Stimulated activated CD8-positive, alpha-beta memory T cell treated with anti-CD3 and anti-CD28 coated beads, Interleukin-7, amount 100 ng/mL, for 24 hours (primary cell): ENCODE data around the gene TBC1D5.
"Not testable (repeated sequence)": the region's sequence is repeated elsewhere in the genome, so short reads cannot be mapped to it uniquely, and the experiment has no call there.

Experiments
- DNase-seq: peaks from one replicate; pipeline ENCODE4 v3.0.0-alpha.2; 2020; ENCODE audit warnings: low read depth

Gene TBC1D5

DNA sequence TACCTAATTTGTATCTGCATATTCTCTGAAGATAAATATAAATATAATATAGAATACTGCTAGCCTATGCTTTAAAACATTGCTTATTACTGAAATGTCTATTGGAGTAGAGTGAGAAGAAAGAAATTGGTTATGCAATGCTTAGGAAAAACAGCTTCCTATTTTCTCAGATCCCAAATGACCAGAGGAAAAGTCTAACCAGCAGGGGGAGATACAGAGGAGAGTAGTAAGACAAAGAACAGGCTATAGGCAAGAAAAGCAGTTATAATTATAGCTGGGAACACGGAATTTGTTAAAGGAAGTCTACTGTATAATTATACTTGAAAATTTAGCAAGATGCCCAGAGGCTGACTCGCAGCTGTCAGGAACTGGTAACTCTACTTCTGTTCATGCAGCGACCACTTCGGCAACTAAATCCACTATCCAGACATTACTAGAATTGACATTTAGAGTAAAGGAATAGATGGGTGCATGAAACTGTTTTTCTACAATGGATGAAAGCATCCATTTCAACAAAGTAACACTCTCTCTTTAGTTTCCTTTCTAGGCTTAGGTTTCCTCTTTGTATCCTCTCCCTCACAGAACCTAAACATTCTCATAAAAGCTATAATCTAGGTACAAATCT lies 97.2 kb downstream of the TBC1D5 start:
- DNase-seq: no peak

- no peak for DNase-seq
These were observed 98.7 kb downstream of the TBC1D5 start for GRCh38 chr3:17643691-17644090.

- no peak for DNase-seq
These were observed 100.0 kb downstream of the TBC1D5 start for GRCh38 chr3:17642474-17642873.

- no peak for DNase-seq
These were observed 102.0 kb downstream of the TBC1D5 start for GRCh38 chr3:17640466-17640865.

DNA sequence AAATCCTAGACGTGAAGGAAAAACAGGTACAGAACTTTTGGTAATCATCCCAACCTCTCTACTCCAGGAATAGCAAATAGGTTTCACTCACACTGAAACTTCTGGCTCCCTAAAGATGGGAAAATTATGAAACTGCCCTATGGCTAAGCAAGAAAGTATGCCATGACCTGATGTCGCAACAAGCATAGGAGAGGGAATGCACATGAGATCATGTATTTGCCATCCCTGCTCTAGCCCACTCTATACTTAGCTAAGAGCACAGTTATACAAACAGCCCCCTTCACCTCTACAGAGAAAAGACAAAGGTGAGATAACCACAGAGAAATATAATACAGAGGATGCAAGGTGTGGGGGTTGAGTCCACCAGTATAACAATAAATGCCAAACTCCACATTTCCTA lies 102.7 kb downstream of the TBC1D5 start:
- DNase-seq: no peak

- DNase-seq: no peak
These were observed 103.2 kb downstream of the TBC1D5 start for GRCh38 chr3:17639257-17639656.

DNA sequence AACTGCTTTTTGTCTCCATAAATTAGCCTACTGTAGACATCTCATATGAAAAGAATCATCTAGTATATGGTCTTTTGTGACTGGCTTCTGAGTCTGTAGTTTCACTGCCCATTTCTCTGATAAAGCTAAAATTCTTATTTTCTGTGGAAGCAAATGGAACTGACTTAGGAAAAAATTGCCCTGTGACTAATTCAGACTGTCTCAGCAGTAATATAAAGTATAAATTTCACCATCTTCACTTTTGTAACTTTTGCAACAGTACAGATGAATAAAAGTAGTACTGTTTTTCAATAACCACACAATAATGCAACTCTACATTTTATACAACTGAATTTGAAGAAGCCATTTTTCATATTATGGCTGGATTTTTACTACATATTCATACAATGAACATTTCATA lies 104.1 kb downstream of the TBC1D5 start:
- DNase-seq: no peak

GRCh38 chr3:17635675-17636074 lies 106.8 kb downstream of the TBC1D5 start:
- DNase-seq: not testable (repeated sequence)

GRCh38 chr3:17634964-17635363 lies 107.5 kb downstream of the TBC1D5 start:
- no peak for DNase-seq

GRCh38 chr3:17634201-17634600 lies 108.2 kb downstream of the TBC1D5 start:
- DNase-seq: no peak

DNA sequence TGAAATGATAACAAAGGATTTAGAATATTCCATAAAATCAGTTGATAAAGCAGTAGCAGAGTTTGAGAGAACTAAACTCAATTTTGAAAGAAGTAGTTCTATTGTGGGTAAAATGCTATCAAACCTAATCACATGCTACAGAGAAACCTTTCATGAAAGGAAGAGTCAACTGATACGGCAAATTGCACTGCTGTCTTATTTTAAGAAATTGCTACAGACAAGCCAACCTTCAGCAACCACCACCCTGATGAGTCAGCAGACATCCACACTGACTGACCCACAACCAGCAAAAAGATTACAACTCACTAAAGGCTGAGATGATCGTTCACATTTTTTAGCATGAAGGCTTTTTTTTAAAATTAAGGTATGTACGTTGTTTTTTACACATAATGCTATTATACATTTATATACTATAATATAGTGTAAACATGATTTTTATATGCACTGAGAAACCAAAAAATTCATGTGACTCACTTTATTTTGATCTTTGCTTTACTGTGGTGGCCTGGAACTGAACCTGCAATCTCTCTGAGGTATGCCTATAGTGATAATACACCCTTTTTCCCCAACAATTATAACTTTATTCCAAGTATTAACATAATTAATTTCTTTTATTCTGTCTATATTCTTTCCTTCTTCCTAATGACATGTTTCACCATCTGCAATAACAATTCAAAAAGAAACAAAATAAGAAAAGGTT lies 109.9 kb downstream of the TBC1D5 start:
- no peak for DNase-seq

- no peak for DNase-seq
These were observed 110.8 kb downstream of the TBC1D5 start for GRCh38 chr3:17631609-17632008.

DNA sequence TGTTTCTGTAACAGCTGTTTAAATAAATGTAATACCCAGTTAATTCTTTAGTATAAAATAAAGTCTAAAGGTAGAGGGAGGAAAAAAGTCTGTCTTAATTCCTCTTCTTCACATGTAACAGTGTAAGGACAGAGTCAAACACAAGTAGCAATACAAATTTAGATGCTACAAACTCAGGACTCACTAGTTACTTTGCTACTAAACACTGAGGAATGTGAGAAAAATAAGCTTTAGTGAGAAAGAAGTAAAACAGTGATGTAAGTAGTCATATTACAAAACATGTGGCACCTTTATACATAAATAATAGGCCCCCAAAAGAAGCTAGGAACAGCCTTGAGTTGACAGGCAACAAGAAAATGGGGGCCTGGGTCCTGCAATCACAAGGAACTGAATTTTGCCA lies 113.0 kb downstream of the TBC1D5 start:
- DNase-seq: no peak

- DNase-seq: no peak
These were observed 116.0 kb downstream of the TBC1D5 start for GRCh38 chr3:17626395-17626794.

DNA sequence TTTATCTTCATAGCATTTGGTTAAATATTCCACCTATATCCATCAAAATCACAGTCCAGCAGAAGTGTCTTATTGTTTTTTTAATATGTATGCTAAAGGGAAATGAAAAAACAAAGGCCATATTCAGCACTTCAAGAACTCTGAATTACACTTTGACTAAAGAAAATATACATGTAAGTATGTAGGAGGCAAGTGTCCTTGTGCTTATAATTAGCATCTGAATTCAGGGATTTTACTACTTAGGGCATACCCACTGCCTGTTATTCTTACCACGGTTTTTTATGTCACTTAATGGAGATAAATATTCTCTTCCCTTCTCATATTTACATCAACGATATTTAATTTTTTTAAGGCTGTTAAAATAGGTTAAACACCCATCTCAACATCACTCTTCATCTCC lies 117.3 kb downstream of the TBC1D5 start:
- no peak for DNase-seq

- DNase-seq: no peak
These were observed 119.0 kb downstream of the TBC1D5 start for GRCh38 chr3:17623464-17623863.

DNA sequence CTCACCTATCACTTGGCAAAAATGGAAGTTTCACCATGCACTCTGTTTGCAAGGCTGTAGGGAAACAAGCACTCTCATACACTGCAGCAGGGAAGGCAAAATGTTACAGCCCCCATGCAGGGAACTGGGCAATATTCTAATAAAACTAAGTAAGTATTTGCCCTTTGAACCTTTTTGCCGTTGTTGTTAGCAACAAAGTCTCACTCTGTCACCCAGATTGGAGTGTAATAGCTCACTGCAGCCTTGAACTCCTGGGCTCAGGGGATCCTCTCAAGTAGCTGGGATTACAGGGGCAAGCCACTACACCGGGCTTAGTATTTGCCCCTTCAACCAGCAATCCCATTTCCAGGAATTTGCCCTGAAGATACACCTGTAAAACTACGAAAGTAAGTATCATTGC lies 122.5 kb downstream of the TBC1D5 start:
- no peak for DNase-seq

GRCh38 chr3:17613017-17613416 lies 129.4 kb downstream of the TBC1D5 start:
- DNase-seq: not testable (repeated sequence)

GRCh38 chr3:17607905-17608304 lies 134.5 kb downstream of the TBC1D5 start:
- no peak for DNase-seq

DNA sequence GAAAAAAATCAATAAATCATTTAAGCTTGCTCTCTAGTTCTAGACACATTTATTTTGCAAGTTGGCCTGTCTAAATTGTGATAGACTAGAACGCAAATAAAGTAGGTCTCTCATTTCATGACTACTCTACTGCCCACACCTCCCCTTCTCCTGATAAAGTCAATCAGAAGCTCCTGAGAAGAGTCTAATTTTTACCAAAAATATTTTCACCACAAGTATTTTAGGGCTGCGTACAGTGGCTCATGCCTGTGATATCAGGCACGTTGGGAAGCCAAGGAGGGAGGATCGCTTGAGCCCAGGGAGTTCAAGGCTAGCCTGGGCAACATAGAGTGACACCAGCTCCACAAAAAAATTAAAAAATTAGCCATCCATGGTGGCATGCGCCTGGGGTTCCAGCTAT lies 136.5 kb downstream of the TBC1D5 start:
- no peak for DNase-seq

GRCh38 chr3:17605032-17605431 lies 137.4 kb downstream of the TBC1D5 start:
- DNase-seq: no peak

GRCh38 chr3:17602126-17602525 lies 140.3 kb downstream of the TBC1D5 start:
- no peak for DNase-seq

GRCh38 chr3:17592956-17593355 lies 149.5 kb downstream of the TBC1D5 start:
- no peak for DNase-seq

GRCh38 chr3:17590465-17590864 lies 152.0 kb downstream of the TBC1D5 start:
- no peak for DNase-seq
